ENCODE results near the gene PRDM13. TPM values are rescaled to one million over a fixed set of nuclear protein-coding genes. Genes with fewer than 3 reads are reported as not detected.

The PRDM13 gene
- total RNA-seq, 1 donor from 2014 or later, result not detected

DNA sequence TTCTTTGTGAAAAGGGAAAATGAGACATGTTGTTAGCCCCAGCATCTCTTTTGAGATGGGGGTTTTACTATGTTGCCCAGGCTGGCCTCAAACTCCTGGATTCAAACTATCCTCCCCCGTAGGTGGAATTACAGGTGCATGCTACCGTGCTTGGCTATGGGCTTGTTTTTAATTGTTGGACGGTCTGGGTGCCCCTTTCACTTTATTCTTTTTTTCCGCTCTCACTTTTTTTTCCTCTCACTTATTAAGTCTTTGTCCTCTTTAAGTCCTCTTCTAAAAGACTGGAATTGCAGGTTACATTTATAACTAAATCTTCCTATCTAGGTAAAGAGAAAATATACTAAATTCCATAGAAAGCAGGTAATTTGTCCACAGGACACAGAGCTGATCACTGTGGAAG lies 18.8 kb upstream of the PRDM13 start:
- Histone ChIP-seq H3K4me3 (ENCODE audit: insufficient read depth, low read depth, low read length) (no peak overlapping the region), H3K9me3 (ENCODE audit: insufficient read depth, low read depth, low read length) (no peaks in the 10 kb centered on the region), H3K27me3 (ENCODE audit: insufficient read depth, low read length) (peaks cover 61% of the 10 kb centered on the region), H4K20me1 (ENCODE audit: insufficient read depth, low read length) (no peaks in the 10 kb centered on the region), H3K4me2 (ENCODE audit: low read length) (no peak overlapping the region), H3K79me2 (ENCODE audit: insufficient read depth, low read length) (no peaks in the 10 kb centered on the region), H3K36me3 (ENCODE audit: insufficient read depth, low read length) (no peaks in the 10 kb centered on the region), H3K27ac (ENCODE audit: low read depth, low read length) (no peak overlapping the region), H3K9ac (ENCODE audit: low read length) (no peak overlapping the region), H3K4me1 (ENCODE audit: insufficient read depth, low read length) (peaks cover 11% of the 10 kb centered on the region), H2AFZ (ENCODE audit: low read depth, low read length) (no peak overlapping the region)
- peaks cover 77% of the 10 kb centered on the region for H3K27me3 Mint-ChIP-seq (ENCODE audit: low read depth, unreplicated experiment)
- H3K4me3 Mint-ChIP-seq (ENCODE audit: unreplicated experiment), result no peak overlapping the region
- H3K36me3 Mint-ChIP-seq (ENCODE audit: low read depth, unreplicated experiment), result no peaks in the 10 kb centered on the region
- H3K27ac Mint-ChIP-seq (ENCODE audit: unreplicated experiment), result no peak overlapping the region
- no peak for DNase-seq (ENCODE audit: low read depth)
- no peaks in the 10 kb centered on the region for H3K9me3 Mint-ChIP-seq (ENCODE audit: unreplicated experiment)
- peaks cover 4% of the 10 kb centered on the region for H3K4me1 Mint-ChIP-seq (ENCODE audit: low read depth, unreplicated experiment)
- TF ChIP-seq EZH2 (IDR thresholded peaks at IDR 0.05; ENCODE audit: insufficient read depth, low read length), result no peak
- TF ChIP-seq, protein P1, sequence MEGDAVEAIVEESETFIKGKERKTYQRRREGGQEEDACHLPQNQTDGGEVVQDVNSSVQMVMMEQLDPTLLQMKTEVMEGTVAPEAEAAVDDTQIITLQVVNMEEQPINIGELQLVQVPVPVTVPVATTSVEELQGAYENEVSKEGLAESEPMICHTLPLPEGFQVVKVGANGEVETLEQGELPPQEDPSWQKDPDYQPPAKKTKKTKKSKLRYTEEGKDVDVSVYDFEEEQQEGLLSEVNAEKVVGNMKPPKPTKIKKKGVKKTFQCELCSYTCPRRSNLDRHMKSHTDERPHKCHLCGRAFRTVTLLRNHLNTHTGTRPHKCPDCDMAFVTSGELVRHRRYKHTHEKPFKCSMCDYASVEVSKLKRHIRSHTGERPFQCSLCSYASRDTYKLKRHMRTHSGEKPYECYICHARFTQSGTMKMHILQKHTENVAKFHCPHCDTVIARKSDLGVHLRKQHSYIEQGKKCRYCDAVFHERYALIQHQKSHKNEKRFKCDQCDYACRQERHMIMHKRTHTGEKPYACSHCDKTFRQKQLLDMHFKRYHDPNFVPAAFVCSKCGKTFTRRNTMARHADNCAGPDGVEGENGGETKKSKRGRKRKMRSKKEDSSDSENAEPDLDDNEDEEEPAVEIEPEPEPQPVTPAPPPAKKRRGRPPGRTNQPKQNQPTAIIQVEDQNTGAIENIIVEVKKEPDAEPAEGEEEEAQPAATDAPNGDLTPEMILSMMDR (IDR thresholded peaks at IDR 0.05; ENCODE audit: insufficient read depth, low read depth, low read length), result no peak
- FAIRE-seq, result no peak

DNA sequence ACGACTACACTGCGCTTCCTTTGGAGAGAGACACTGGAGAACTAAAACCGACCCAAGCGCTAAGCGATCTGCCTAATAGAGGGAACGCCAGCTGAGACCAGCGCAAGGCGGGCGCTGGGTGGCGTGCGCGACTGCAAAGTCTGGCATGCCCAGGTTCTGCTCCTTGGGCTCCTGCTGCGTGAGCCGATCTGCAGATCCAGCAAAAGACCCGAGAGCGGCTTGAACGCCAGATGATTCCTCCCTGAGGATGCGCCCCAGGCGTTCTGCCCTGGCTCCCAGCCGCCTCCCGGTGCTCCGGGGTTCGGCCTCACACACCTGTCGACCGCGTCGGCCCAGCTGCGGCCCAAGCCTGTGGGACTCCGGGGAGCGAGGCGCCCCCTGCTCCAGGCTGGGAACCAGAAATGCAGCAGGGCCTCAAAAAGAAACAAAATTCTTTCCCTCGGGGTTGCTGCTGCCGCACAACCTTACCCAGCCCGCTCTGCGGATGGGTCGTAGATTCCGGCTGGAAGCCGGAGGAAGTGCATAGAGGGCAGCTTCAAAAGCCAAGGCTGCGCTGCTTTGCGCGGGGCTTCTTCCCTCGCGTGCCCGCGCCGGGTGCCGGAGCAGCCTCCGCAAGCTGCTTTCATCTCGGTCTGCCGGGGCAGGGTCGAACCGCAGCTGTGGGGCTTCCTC lies 17.9 kb upstream of the PRDM13 start:
- Histone ChIP-seq H3K9ac (ENCODE audit: low read length) (peak overlapping the region; percentile 21), H3K27ac (ENCODE audit: low read depth, low read length) (no peak overlapping the region), H4K20me1 (ENCODE audit: insufficient read depth, low read length) (no peaks in the 10 kb centered on the region), H3K4me1 (ENCODE audit: insufficient read depth, low read length) (peaks cover 11% of the 10 kb centered on the region), H3K4me3 (ENCODE audit: insufficient read depth, low read depth, low read length) (peak overlapping the region; percentile 52), H3K79me2 (ENCODE audit: insufficient read depth, low read length) (no peaks in the 10 kb centered on the region), H3K9me3 (ENCODE audit: insufficient read depth, low read depth, low read length) (no peaks in the 10 kb centered on the region), H3K36me3 (ENCODE audit: insufficient read depth, low read length) (no peaks in the 10 kb centered on the region), H3K27me3 (ENCODE audit: insufficient read depth, low read length) (peaks cover 68% of the 10 kb centered on the region), H2AFZ (ENCODE audit: low read depth, low read length) (peak overlapping the region; percentile 87), H3K4me2 (ENCODE audit: low read length) (peak overlapping the region; percentile 86)
- Mint-ChIP-seq H3K4me1 (ENCODE audit: low read depth, unreplicated experiment) (peaks cover 4% of the 10 kb centered on the region), H3K4me3 (ENCODE audit: unreplicated experiment) (peak overlapping the region; percentile 81), H3K27me3 (ENCODE audit: low read depth, unreplicated experiment) (peaks cover 79% of the 10 kb centered on the region), H3K9me3 (ENCODE audit: unreplicated experiment) (no peaks in the 10 kb centered on the region), H3K27ac (ENCODE audit: unreplicated experiment) (no peak overlapping the region), H3K36me3 (ENCODE audit: low read depth, unreplicated experiment) (no peaks in the 10 kb centered on the region)
- no peak for FAIRE-seq
- TF ChIP-seq, protein P1 (IDR thresholded peaks at IDR 0.05; ENCODE audit: insufficient read depth, low read depth, low read length), result peak; percentile 23
- TF ChIP-seq EZH2 (IDR thresholded peaks at IDR 0.05; ENCODE audit: insufficient read depth, low read length), result peak; percentile 63
- peak; percentile 61 for DNase-seq (ENCODE audit: low read depth)

DNA sequence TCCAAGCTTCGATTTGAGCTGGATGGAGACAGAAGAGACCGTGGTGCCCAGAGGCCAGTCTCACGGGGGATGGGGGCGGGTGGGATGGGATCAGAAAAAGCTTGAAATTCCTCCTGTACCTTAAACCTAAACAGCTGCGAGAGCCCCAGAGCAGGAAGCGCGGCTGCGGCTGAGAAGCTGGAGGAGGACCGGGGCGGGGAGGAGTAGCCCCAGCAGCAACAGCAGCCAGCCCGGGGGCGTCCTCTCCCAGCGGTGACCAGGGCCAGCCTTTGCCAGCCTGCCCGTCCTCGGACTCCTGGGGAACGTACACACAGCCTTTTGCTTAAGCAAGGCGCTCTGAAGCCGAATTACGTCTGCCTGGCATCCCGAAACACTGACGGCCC lies 17.4 kb upstream of the PRDM13 start:
- Histone ChIP-seq H3K79me2 (ENCODE audit: insufficient read depth, low read length) (no peaks in the 10 kb centered on the region), H3K27me3 (ENCODE audit: insufficient read depth, low read length) (peaks cover 74% of the 10 kb centered on the region), H2AFZ (ENCODE audit: low read depth, low read length) (peak overlapping the region; percentile 87), H3K9me3 (ENCODE audit: insufficient read depth, low read depth, low read length) (no peaks in the 10 kb centered on the region), H3K36me3 (ENCODE audit: insufficient read depth, low read length) (no peaks in the 10 kb centered on the region), H4K20me1 (ENCODE audit: insufficient read depth, low read length) (no peaks in the 10 kb centered on the region), H3K4me3 (ENCODE audit: insufficient read depth, low read depth, low read length) (peak overlapping the region; percentile 52), H3K4me2 (ENCODE audit: low read length) (peak overlapping the region; percentile 86), H3K27ac (ENCODE audit: low read depth, low read length) (no peak overlapping the region), H3K4me1 (ENCODE audit: insufficient read depth, low read length) (peaks cover 11% of the 10 kb centered on the region), H3K9ac (ENCODE audit: low read length) (peak overlapping the region; percentile 21)
- Mint-ChIP-seq H3K36me3 (ENCODE audit: low read depth, unreplicated experiment) (no peaks in the 10 kb centered on the region), H3K27me3 (ENCODE audit: low read depth, unreplicated experiment) (peaks cover 79% of the 10 kb centered on the region), H3K9me3 (ENCODE audit: unreplicated experiment) (no peaks in the 10 kb centered on the region), H3K4me3 (ENCODE audit: unreplicated experiment) (peak overlapping the region; percentile 81), H3K27ac (ENCODE audit: unreplicated experiment) (no peak overlapping the region), H3K4me1 (ENCODE audit: low read depth, unreplicated experiment) (peaks cover 4% of the 10 kb centered on the region)
- TF ChIP-seq, protein P1 (IDR thresholded peaks at IDR 0.05; ENCODE audit: insufficient read depth, low read depth, low read length), result no peak
- TF ChIP-seq EZH2 (IDR thresholded peaks at IDR 0.05; ENCODE audit: insufficient read depth, low read length), result peak; percentile 34
- FAIRE-seq (no peak), DNase-seq (ENCODE audit: low read depth) (no peak)

Data from astrocyte (in vitro differentiated cells and primary cell).